ENCODE measurements around the gene ZNF598. TPM values are rescaled to one million over a fixed set of nuclear protein-coding genes. Genes with fewer than 3 reads are reported as not detected.
A peak's percentile ranks its signal among the peaks of the same experiment; 100 is the strongest.

Gene ZNF598
- total and polyA plus RNA-seq, 2 of the 13 experiments (the other 11 are each of a cell fraction or from before 2014, with no cell fraction given) = 13.5 to 14.2 TPM

DNA sequence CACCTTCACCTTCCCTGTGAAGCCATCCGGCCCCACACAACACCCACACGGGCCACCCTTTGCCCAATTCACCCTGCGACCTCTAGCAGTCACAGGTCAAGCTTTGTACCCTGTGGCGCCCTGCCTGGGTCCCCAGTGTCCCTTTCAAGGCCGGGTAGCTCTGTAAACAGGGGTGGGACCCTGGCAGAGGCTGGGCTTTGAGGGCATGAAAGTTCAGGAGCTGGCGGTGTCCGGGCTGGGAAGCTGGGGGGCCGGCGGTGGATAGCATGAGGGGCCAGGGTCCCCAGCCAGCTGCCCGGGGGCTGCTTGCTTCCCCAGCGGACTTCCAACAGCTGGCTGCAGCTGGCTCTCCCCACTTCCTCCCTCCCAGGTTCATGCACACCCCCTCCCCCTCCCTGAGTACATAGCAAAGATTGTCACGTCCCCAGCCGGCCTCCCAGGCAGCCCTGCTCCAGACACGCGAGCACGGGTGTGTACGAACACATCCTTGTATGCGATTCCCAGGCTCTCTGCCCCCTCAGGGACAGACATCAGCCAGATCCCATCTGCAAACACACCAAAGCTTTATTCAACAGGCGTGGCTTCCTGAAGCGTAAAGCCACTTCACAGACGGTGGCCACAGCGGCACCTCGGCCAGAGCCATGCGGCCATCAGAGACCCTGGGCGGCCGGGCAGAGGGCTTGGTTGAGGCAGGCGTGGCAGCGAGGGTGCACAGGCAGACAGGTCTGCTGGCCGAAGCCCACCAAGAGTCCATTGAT is 29.8 kb upstream of the ZNF598 start (continued):
- TF ChIP-seq, protein P1, sequence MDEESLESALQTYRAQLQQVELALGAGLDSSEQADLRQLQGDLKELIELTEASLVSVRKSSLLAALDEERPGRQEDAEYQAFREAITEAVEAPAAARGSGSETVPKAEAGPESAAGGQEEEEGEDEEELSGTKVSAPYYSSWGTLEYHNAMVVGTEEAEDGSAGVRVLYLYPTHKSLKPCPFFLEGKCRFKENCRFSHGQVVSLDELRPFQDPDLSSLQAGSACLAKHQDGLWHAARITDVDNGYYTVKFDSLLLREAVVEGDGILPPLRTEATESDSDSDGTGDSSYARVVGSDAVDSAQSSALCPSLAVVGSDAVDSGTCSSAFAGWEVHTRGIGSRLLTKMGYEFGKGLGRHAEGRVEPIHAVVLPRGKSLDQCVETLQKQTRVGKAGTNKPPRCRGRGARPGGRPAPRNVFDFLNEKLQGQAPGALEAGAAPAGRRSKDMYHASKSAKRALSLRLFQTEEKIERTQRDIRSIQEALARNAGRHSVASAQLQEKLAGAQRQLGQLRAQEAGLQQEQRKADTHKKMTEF (CRISPR knock-in tag; IDR thresholded peaks at IDR 0.05) = peak; percentile 94
- TF ChIP-seq XBP1 (CRISPR knock-in tag; IDR thresholded peaks at IDR 0.05) (no peak), SSRP1 (CRISPR knock-in tag; IDR thresholded peaks at IDR 0.05) (no peak), HNRNPLL (IDR thresholded peaks at IDR 0.05; ENCODE audit: low read depth, low read length, poor library complexity, severe bottlenecking) (peak; percentile 26), ZSCAN25 (CRISPR knock-in tag; IDR thresholded peaks at IDR 0.05) (peak; percentile 95), ZNF101 (CRISPR knock-in tag; IDR thresholded peaks at IDR 0.05; ENCODE audit: borderline replicate concordance, low read depth) (no peak), ZNF543 (CRISPR knock-in tag; IDR thresholded peaks at IDR 0.05) (peak; percentile 59; the same call in 1 of the 2 replicates)
- TF ChIP-seq, protein P2, sequence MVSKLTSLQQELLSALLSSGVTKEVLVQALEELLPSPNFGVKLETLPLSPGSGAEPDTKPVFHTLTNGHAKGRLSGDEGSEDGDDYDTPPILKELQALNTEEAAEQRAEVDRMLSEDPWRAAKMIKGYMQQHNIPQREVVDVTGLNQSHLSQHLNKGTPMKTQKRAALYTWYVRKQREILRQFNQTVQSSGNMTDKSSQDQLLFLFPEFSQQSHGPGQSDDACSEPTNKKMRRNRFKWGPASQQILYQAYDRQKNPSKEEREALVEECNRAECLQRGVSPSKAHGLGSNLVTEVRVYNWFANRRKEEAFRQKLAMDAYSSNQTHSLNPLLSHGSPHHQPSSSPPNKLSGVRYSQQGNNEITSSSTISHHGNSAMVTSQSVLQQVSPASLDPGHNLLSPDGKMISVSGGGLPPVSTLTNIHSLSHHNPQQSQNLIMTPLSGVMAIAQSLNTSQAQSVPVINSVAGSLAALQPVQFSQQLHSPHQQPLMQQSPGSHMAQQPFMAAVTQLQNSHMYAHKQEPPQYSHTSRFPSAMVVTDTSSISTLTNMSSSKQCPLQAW (CRISPR knock-in tag; IDR thresholded peaks at IDR 0.05) = peak; percentile 88
- TF ChIP-seq, protein P3, sequence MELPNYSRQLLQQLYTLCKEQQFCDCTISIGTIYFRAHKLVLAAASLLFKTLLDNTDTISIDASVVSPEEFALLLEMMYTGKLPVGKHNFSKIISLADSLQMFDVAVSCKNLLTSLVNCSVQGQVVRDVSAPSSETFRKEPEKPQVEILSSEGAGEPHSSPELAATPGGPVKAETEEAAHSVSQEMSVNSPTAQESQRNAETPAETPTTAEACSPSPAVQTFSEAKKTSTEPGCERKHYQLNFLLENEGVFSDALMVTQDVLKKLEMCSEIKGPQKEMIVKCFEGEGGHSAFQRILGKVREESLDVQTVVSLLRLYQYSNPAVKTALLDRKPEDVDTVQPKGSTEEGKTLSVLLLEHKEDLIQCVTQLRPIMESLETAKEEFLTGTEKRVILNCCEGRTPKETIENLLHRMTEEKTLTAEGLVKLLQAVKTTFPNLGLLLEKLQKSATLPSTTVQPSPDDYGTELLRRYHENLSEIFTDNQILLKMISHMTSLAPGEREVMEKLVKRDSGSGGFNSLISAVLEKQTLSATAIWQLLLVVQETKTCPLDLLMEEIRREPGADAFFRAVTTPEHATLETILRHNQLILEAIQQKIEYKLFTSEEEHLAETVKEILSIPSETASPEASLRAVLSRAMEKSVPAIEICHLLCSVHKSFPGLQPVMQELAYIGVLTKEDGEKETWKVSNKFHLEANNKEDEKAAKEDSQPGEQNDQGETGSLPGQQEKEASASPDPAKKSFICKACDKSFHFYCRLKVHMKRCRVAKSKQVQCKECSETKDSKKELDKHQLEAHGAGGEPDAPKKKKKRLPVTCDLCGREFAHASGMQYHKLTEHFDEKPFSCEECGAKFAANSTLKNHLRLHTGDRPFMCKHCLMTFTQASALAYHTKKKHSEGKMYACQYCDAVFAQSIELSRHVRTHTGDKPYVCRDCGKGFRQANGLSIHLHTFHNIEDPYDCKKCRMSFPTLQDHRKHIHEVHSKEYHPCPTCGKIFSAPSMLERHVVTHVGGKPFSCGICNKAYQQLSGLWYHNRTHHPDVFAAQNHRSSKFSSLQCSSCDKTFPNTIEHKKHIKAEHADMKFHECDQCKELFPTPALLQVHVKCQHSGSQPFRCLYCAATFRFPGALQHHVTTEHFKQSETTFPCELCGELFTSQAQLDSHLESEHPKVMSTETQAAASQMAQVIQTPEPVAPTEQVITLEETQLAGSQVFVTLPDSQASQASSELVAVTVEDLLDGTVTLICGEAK (IDR thresholded peaks at IDR 0.05) = no peak
- TF ChIP-seq, protein P3 (CRISPR knock-in tag; IDR thresholded peaks at IDR 0.05) = peak; percentile 93
- TF ChIP-seq, protein P4, sequence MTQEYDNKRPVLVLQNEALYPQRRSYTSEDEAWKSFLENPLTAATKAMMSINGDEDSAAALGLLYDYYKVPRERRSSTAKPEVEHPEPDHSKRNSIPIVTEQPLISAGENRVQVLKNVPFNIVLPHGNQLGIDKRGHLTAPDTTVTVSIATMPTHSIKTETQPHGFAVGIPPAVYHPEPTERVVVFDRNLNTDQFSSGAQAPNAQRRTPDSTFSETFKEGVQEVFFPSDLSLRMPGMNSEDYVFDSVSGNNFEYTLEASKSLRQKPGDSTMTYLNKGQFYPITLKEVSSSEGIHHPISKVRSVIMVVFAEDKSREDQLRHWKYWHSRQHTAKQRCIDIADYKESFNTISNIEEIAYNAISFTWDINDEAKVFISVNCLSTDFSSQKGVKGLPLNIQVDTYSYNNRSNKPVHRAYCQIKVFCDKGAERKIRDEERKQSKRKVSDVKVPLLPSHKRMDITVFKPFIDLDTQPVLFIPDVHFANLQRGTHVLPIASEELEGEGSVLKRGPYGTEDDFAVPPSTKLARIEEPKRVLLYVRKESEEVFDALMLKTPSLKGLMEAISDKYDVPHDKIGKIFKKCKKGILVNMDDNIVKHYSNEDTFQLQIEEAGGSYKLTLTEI (CRISPR knock-in tag; conservative IDR thresholded peaks at IDR 0.05) = no peak
- TF ChIP-seq, protein P5, sequence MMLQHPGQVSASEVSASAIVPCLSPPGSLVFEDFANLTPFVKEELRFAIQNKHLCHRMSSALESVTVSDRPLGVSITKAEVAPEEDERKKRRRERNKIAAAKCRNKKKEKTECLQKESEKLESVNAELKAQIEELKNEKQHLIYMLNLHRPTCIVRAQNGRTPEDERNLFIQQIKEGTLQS (CRISPR knock-in tag; IDR thresholded peaks at IDR 0.05) = no peak

All from HepG2 (cell line).